ENCODE measurements around the gene FAF1. TPM values are rescaled to one million over a fixed set of nuclear protein-coding genes. Genes with fewer than 3 reads are reported as not detected.
"Not testable (repeated sequence)": the region's sequence is repeated elsewhere in the genome, so short reads cannot be mapped to it uniquely, and the experiment has no call there.

The FAF1 gene
- total and polyA plus RNA-seq, 2 donors (not counting 1 experiment from before 2014, with no cell fraction given): 39.6 to 40.0 TPM

DNA sequence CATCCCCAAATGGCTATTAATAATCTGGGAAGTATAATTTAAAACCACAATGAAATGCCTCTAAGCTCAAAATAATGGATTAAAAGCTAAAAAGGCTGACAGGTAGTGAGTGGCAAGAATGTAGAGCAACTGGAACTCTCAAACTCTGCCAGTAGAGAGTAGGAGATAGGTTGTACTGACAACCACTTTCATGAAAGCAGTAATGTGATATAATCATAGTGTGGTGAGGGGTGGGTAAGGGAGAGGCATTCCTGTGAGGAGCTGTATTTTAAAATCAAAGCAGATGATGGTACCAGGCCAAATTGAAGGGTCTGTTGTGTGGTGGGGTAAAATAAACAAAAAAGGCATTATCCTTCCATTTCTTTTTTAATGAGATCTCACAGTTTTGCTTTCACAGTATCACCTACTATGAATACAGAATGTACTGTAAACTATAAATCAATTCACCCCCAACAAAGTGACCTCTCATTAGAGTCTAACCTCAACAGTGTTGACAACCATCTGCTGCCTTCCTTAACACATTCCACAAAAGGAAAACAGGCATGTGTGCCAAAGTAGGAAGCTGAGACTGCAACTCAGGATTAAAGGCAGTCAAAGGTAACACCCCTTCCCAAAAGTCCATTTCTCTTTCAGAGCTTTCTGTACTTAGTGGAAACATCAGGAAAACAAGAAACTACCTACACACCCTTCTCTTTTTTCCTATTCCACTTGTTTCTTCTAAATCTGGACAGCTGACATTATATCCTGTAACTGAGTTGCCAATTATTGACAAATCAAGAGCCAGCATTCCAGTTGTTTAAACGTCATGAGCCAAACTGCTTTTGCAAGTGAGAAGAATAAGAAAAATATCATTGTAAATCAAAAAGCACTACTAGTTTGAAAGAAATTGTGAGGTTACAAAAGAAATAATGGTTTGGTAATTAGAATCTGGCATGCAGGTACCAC, 130.8 kb downstream of the FAF1 start:
- no peaks in the 10 kb centered on the region for H3K79me2 ChIP-seq (ENCODE audit: control insufficient read depth, insufficient read depth, low read length)
- no peak overlapping the region for H3K27ac ChIP-seq (ENCODE audit: insufficient read depth, low read length)
- no peak overlapping the region for H2AFZ ChIP-seq (ENCODE audit: low read length)
- no peaks in the 10 kb centered on the region for H3K36me3 ChIP-seq (ENCODE audit: control insufficient read depth, insufficient read depth, low read length)
- peak in 1 of 2 donors; percentile 50 for DNase-seq (ENCODE audit: low read depth in 2 of 2)
- no peak overlapping the region for H3K4me3 ChIP-seq (replicated peaks in 1 of 4; ENCODE audit: control extremely low read depth in 1 of 4, insufficient read depth in 1 of 4, low read depth in 3 of 4, low read length in 4 of 4)
- no peak overlapping the region for H3K9ac ChIP-seq (ENCODE audit: insufficient read depth, low read length)
- H4K20me1 ChIP-seq (ENCODE audit: control insufficient read depth, extremely low read depth, insufficient read depth, low read length): no peaks in the 10 kb centered on the region
- no peaks in the 10 kb centered on the region for H3K9me3 ChIP-seq (ENCODE audit: control insufficient read depth, insufficient read depth, low read depth, low read length)
- TF ChIP-seq EZH2 (IDR thresholded peaks at IDR 0.05; ENCODE audit: low read length, missing control alignments): no peak
- TF ChIP-seq, protein P1, sequence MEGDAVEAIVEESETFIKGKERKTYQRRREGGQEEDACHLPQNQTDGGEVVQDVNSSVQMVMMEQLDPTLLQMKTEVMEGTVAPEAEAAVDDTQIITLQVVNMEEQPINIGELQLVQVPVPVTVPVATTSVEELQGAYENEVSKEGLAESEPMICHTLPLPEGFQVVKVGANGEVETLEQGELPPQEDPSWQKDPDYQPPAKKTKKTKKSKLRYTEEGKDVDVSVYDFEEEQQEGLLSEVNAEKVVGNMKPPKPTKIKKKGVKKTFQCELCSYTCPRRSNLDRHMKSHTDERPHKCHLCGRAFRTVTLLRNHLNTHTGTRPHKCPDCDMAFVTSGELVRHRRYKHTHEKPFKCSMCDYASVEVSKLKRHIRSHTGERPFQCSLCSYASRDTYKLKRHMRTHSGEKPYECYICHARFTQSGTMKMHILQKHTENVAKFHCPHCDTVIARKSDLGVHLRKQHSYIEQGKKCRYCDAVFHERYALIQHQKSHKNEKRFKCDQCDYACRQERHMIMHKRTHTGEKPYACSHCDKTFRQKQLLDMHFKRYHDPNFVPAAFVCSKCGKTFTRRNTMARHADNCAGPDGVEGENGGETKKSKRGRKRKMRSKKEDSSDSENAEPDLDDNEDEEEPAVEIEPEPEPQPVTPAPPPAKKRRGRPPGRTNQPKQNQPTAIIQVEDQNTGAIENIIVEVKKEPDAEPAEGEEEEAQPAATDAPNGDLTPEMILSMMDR (conservative IDR thresholded peaks at IDR 0.05 in 1 of 2, IDR thresholded peaks at IDR 0.05 in 1 of 2; ENCODE audit: low read depth in 1 of 2, low read length in 2 of 2): no peak
- H3K27me3 ChIP-seq (ENCODE audit: control insufficient read depth, insufficient read depth, low read length): no peaks in the 10 kb centered on the region
- no peak overlapping the region for H3K4me2 ChIP-seq (ENCODE audit: extremely low read depth, insufficient read depth, low read length)
- no peaks in the 10 kb centered on the region for H3K4me1 ChIP-seq (ENCODE audit: control insufficient read depth, extremely low read depth, insufficient read depth, low read length)

GRCh38 chr1:50827546-50827945, 132.5 kb downstream of the FAF1 start:
- Histone ChIP-seq H3K4me3 (replicated peaks in 1 of 4; ENCODE audit: control extremely low read depth in 1 of 4, insufficient read depth in 1 of 4, low read depth in 3 of 4, low read length in 4 of 4) (no peak overlapping the region), H3K36me3 (ENCODE audit: control insufficient read depth, insufficient read depth, low read length) (no peaks in the 10 kb centered on the region), H3K27ac (ENCODE audit: insufficient read depth, low read length) (no peak overlapping the region), H3K4me1 (ENCODE audit: control insufficient read depth, extremely low read depth, insufficient read depth, low read length) (no peaks in the 10 kb centered on the region), H3K27me3 (ENCODE audit: control insufficient read depth, insufficient read depth, low read length) (no peaks in the 10 kb centered on the region), H3K9me3 (ENCODE audit: control insufficient read depth, insufficient read depth, low read depth, low read length) (no peaks in the 10 kb centered on the region), H2AFZ (ENCODE audit: low read length) (no peak overlapping the region), H4K20me1 (ENCODE audit: control insufficient read depth, extremely low read depth, insufficient read depth, low read length) (no peaks in the 10 kb centered on the region), H3K4me2 (ENCODE audit: extremely low read depth, insufficient read depth, low read length) (no peak overlapping the region), H3K79me2 (ENCODE audit: control insufficient read depth, insufficient read depth, low read length) (no peaks in the 10 kb centered on the region), H3K9ac (ENCODE audit: insufficient read depth, low read length) (no peak overlapping the region)
- TF ChIP-seq EZH2 (IDR thresholded peaks at IDR 0.05; ENCODE audit: low read length, missing control alignments): no peak
- TF ChIP-seq, protein P1 (conservative IDR thresholded peaks at IDR 0.05 in 1 of 2, IDR thresholded peaks at IDR 0.05 in 1 of 2; ENCODE audit: low read depth in 1 of 2, low read length in 2 of 2): no peak
- no peak for DNase-seq (ENCODE audit: low read depth in 2 of 2)

GRCh38 chr1:50826792-50827191, 133.3 kb downstream of the FAF1 start:
- DNase-seq (ENCODE audit: low read depth in 2 of 2); H3K9me3 ChIP-seq (ENCODE audit: control insufficient read depth, insufficient read depth, low read depth, low read length): not testable (repeated sequence)

More at GRCh38 chr1:50826792-50827191, 133.3 kb downstream of the FAF1 start:
- not testable (repeated sequence) for H3K36me3 ChIP-seq (ENCODE audit: control insufficient read depth, insufficient read depth, low read length); H3K4me1 ChIP-seq (ENCODE audit: control insufficient read depth, extremely low read depth, insufficient read depth, low read length); H3K27ac ChIP-seq (ENCODE audit: insufficient read depth, low read length); H3K79me2 ChIP-seq (ENCODE audit: control insufficient read depth, insufficient read depth, low read length); H2AFZ ChIP-seq (ENCODE audit: low read length); H3K4me3 ChIP-seq (replicated peaks in 1 of 4; ENCODE audit: control extremely low read depth in 1 of 4, insufficient read depth in 1 of 4, low read depth in 3 of 4, low read length in 4 of 4); H3K4me2 ChIP-seq (ENCODE audit: extremely low read depth, insufficient read depth, low read length); H3K9ac ChIP-seq (ENCODE audit: insufficient read depth, low read length); H3K27me3 ChIP-seq (ENCODE audit: control insufficient read depth, insufficient read depth, low read length); H4K20me1 ChIP-seq (ENCODE audit: control insufficient read depth, extremely low read depth, insufficient read depth, low read length)
